K562 (cell line): Measurements from ENCODE around the gene CUTA. TPM values are rescaled to one million over a fixed set of nuclear protein-coding genes. Genes with fewer than 3 reads are reported as not detected.

ENCODE experiments used
- ATF1 ChIP-seq, 2 experiments: fragments of 450-650 bp in 1 of 2; IDR thresholded peaks; 2 replicates each; pipeline ENCODE4 v1.6.1; 2016; ENCODE audit warnings: missing compliant biosample characterization in 1 of 2, missing genetic modification characterization in 1 of 2
- CBX1 ChIP-seq: sonication (generic); IDR thresholded peaks from 2 replicates; pipeline ENCODE4 v1.6.1; 2016; ENCODE audit warnings: antibody characterized with exemption, low read depth, mild to moderate bottlenecking
- ETV6 ChIP-seq, 3 experiments: fragments of 150-350 bp in 1 of 3; sonication (generic) in 1 of 3; formaldehyde crosslinking in 1 of 3; IDR thresholded peaks; 2 replicates each; pipeline versions ENCODE4 v1.6.1 to v1.8.0; 2014 to 2022; ENCODE audit warnings: borderline replicate concordance in 2 of 3, low read depth in 2 of 3, antibody characterized with exemption in 1 of 3, low read length in 1 of 3, mild to moderate bottlenecking in 1 of 3, missing genetic modification reagents in 1 of 3
- FOXJ3 ChIP-seq: sonication (generic); formaldehyde crosslinking; IDR thresholded peaks from 2 replicates; pipeline ENCODE4 v1.4.0; 2020; ENCODE audit warnings: mild to moderate bottlenecking, missing genetic modification reagents
- FOXK1 ChIP-seq: sonication (generic); formaldehyde crosslinking; IDR thresholded peaks from 2 replicates; pipeline ENCODE4 v1.8.0; 2022; ENCODE audit warnings: missing genetic modification reagents, mild to moderate bottlenecking, borderline replicate concordance
- KDM5B ChIP-seq: fragments of 200-600 bp; sonication (generic); IDR thresholded peaks from 2 replicates; pipeline ENCODE4 v1.6.1; 2012; ENCODE audit warnings: low read depth, mild to moderate bottlenecking, moderate library complexity, low read length, control low read depth, inconsistent platforms; ENCODE audit not compliant: insufficient replicate concordance
- MAZ ChIP-seq, 2 experiments: fragments of 450-650 bp in 1 of 2; sonication (generic) in 1 of 2; formaldehyde crosslinking; IDR thresholded peaks in 1 of 2; conservative IDR thresholded peaks in 1 of 2; 2 replicates each; pipeline versions ENCODE4 v1.4.0 to v1.5.0; 2020; ENCODE audit warnings: mild to moderate bottlenecking in 1 of 2, missing genetic modification reagents in 1 of 2
- MCM7 ChIP-seq, 2 experiments: fragments of 450-650 bp; IDR thresholded peaks; 2 replicates each; pipeline ENCODE4 v1.6.1; 2016 to 2018
- MEIS2 ChIP-seq: fragments of 450-650 bp; IDR thresholded peaks from 2 replicates; pipeline ENCODE4 v1.6.1; 2014; ENCODE audit warnings: mild to moderate bottlenecking; ENCODE audit not compliant: partially characterized antibody
- MYNN ChIP-seq, 2 experiments: sonication (generic); formaldehyde crosslinking in 1 of 2; IDR thresholded peaks; 2 replicates each; pipeline versions ENCODE4 v1.5.0 to v1.6.1; 2016 to 2020; ENCODE audit warnings: antibody characterized with exemption in 1 of 2, missing genetic modification reagents in 1 of 2
- POLR2B ChIP-seq: fragments of 450-650 bp; IDR thresholded peaks from 2 replicates; pipeline ENCODE4 v1.6.1; 2018; ENCODE audit warnings: low read depth; ENCODE audit not compliant: partially characterized antibody
- POLR2G ChIP-seq: fragments of 200-400 bp; formaldehyde crosslinking; IDR thresholded peaks from 2 replicates; pipeline ENCODE4 v1.6.1; 2017; ENCODE audit warnings: low read depth, mild to moderate bottlenecking, antibody characterized with exemption, low read length, moderate library complexity
- PPARD ChIP-seq: fragments of 250-450 bp; sonication (Bioruptor Pico); IDR thresholded peaks from 2 replicates; pipeline ENCODE4 v1.8.0; 2022; ENCODE audit warnings: inconsistent platforms, mild to moderate bottlenecking, moderate library complexity
- RBM22 ChIP-seq: fragments of 200-400 bp; formaldehyde crosslinking; IDR thresholded peaks from 2 replicates; pipeline ENCODE4 v1.6.1; 2018; ENCODE audit warnings: low read length, low read depth; ENCODE audit not compliant: poor library complexity, severe bottlenecking
- SAP30 ChIP-seq: fragments of 200-600 bp; sonication (generic); IDR thresholded peaks from 2 replicates; pipeline ENCODE4 v1.6.1; 2012; ENCODE audit warnings: borderline replicate concordance, low read depth, mild to moderate bottlenecking, moderate library complexity, low read length, control low read depth, inconsistent platforms; ENCODE audit not compliant: insufficient read depth, poor library complexity, severe bottlenecking
- ZNF24 ChIP-seq: fragments of 450-650 bp; IDR thresholded peaks from 2 replicates; pipeline ENCODE4 v1.6.1; 2016
- ZNF282 ChIP-seq: sonication (generic); formaldehyde crosslinking; IDR thresholded peaks from 2 replicates; pipeline ENCODE4 v1.8.1; 2023; ENCODE audit warnings: missing genetic modification reagents
- polyA plus RNA-seq, 8 experiments: library from polyadenylated mRNA; depleted of rRNA in 4 of 8; stranded (reverse) in 5 of 8; unstranded in 3 of 8; fragments of >200 nt; fragmentation: Nextera tagmentation in 2 of 8; fragmentation: Illumina TruSeq in 1 of 8; extraction: Ambion mirVana in 2 of 8; extraction: Trizol in 1 of 8; gene quantifications; 2 replicates each; pipeline versions ENCODE4 v1.2.1 to v1.2.3, GENCODE V29; 2011 to 2014; ENCODE audit warnings: inconsistent platforms in 1 of 8, missing spikeins in 1 of 8
- total RNA-seq, 7 experiments: library from RNA; depleted of rRNA in 6 of 7; stranded (reverse); fragments of >200 nt in 6 of 7; fragmentation: Illumina TruSeq in 2 of 7; extraction: Trizol in 2 of 7; gene quantifications; 2 replicates each; pipeline versions ENCODE4 v1.2.1 to v1.2.3, GENCODE V29; 2011 to 2021; ENCODE audit warnings: low replicate concordance in 1 of 7
- TF ChIP-seq, protein P1 (sequence below): fragments of 250-450 bp; sonication (Bioruptor Pico); IDR thresholded peaks from 2 replicates; pipeline ENCODE4 v1.5.0; 2020; ENCODE audit warnings: mild to moderate bottlenecking, borderline replicate concordance
- TF ChIP-seq, protein P2 (sequence below), 3 experiments: fragments of 200-800 bp in 1 of 3; sonication (Bioruptor generic) in 1 of 3; sonication (generic) in 1 of 3; formaldehyde crosslinking in 1 of 3; IDR thresholded peaks; 2 replicates each; pipeline versions ENCODE4 v1.6.1 to v1.8.0; 2016 to 2022; ENCODE audit warnings: mild to moderate bottlenecking in 2 of 3, missing compliant biosample characterization in 2 of 3, missing genetic modification characterization in 2 of 3, missing genetic modification reagents in 1 of 3
- TF ChIP-seq, protein P3 (sequence below): IDR thresholded peaks from 2 replicates; pipeline ENCODE4 v1.6.1; 2014; ENCODE audit warnings: antibody characterized with exemption

CUTA gene
- total and polyA plus RNA-seq, 9 of the 15 experiments (the other 6 are each of a cell fraction or from before 2014, with no cell fraction given): 166 to 682 (median 310) TPM

DNA sequence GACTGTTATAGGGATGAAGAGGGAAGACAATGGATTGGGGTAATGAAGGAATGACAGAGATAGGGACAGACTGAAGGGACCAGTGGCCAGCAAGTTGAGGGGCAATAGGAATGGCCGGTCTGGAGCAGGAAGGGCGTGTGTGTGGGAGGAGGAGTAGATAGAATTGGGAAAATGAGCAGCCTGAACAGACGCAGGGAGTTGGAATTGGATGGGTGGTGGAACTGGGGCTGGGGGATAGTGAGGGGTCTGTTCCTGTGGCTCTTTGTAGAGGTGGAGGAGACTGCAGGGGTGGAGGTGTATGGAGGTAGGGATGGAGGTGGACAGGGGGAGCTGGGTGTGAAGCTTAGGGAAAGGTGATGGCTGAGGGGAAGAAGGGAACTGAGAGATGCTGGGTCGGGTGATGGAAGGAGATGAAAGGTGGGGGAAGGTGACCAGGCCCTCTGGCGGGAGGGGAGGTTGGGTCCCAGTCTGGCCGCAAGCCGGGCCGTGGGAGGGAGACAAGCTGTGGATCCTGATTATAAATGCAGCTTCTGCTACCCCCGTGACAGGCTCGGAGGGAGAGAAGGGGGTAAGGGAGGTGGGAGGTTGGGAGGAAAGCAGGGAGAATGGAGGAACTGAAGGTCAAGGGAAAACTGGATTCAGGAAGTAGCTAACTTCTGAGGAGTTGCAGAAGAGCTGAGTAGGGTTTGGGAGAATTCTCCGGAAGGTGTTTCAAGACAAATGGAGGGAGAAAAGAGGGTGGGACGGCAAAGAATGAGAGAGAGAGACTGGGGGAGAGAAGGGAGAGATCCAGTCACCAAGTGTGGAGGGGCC is 7.2 kb upstream of the CUTA start (continued):
- TF ChIP-seq, protein P1, sequence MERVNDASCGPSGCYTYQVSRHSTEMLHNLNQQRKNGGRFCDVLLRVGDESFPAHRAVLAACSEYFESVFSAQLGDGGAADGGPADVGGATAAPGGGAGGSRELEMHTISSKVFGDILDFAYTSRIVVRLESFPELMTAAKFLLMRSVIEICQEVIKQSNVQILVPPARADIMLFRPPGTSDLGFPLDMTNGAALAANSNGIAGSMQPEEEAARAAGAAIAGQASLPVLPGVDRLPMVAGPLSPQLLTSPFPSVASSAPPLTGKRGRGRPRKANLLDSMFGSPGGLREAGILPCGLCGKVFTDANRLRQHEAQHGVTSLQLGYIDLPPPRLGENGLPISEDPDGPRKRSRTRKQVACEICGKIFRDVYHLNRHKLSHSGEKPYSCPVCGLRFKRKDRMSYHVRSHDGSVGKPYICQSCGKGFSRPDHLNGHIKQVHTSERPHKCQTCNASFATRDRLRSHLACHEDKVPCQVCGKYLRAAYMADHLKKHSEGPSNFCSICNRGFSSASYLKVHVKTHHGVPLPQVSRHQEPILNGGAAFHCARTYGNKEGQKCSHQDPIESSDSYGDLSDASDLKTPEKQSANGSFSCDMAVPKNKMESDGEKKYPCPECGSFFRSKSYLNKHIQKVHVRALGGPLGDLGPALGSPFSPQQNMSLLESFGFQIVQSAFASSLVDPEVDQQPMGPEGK (CRISPR knock-in tag): no peak
- TF ChIP-seq ATF1 (CRISPR knock-in tag; IDR thresholded peaks at IDR 0.05) (no peak), ATF1 (tag; IDR thresholded peaks at IDR 0.05) (0 out of 2 replicates have a peak, but pooled peaks have one; percentile 14), POLR2B (peak; percentile 94), MCM7 (IDR thresholded peaks at IDR 0.05) (peak in 1 of 2 experiments; percentile 56; a peak in 1 of 4 replicates), FOXJ3 (no peak), PPARD (no peak), FOXK1 (CRISPR knock-in tag) (no peak), MEIS2 (peak; percentile 45), ETV6 (IDR thresholded peaks at IDR 0.05; ENCODE audit: borderline replicate concordance in 1 of 2, low read depth in 2 of 2, low read length in 1 of 2) (no peak), ETV6 (CRISPR knock-in tag; IDR thresholded peaks at IDR 0.05; ENCODE audit: borderline replicate concordance) (no peak), KDM5B (peak; percentile 50), ZNF282 (CRISPR knock-in tag) (no peak), ZNF24 (peak; percentile 10; the same call in 1 of the 2 replicates), CBX1 (no peak), MYNN (IDR thresholded peaks at IDR 0.05) (0 out of 2 replicates have a peak, but pooled peaks have one; percentile 4), MYNN (CRISPR knock-in tag; IDR thresholded peaks at IDR 0.05) (no peak), RBM22 (no peak), MAZ (CRISPR knock-in tag; conservative IDR thresholded peaks at IDR 0.05 in 1 of 2, IDR thresholded peaks at IDR 0.05 in 1 of 2) (no peak), SAP30 (peak; percentile 43), POLR2G (no peak)
- TF ChIP-seq, protein P2, sequence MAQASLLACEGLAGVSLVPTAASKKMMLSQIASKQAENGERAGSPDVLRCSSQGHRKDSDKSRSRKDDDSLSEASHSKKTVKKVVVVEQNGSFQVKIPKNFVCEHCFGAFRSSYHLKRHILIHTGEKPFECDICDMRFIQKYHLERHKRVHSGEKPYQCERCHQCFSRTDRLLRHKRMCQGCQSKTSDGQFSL (CRISPR knock-in tag; IDR thresholded peaks at IDR 0.05): no peak
- TF ChIP-seq, protein P2 (tag; IDR thresholded peaks at IDR 0.05): no peak
- TF ChIP-seq, protein P3, sequence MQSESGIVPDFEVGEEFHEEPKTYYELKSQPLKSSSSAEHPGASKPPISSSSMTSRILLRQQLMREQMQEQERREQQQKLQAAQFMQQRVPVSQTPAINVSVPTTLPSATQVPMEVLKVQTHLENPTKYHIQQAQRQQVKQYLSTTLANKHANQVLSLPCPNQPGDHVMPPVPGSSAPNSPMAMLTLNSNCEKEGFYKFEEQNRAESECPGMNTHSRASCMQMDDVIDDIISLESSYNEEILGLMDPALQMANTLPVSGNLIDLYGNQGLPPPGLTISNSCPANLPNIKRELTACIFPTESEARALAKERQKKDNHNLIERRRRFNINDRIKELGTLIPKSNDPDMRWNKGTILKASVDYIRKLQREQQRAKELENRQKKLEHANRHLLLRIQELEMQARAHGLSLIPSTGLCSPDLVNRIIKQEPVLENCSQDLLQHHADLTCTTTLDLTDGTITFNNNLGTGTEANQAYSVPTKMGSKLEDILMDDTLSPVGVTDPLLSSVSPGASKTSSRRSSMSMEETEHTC: peak; percentile 5; the same call in 1 of the 2 replicates
